OCI-LY1 (cell line): Measurements from ENCODE around the gene AKR7A2.

Source experiments
- CTCF ChIP-seq: fragments of 200-600 bp; sonication (generic), shearing (Covaris generic); IDR thresholded peaks from 2 replicates; pipeline ENCODE4 v1.5.1; 2017; ENCODE audit warnings: mild to moderate bottlenecking, antibody characterized with exemption, low read length, moderate library complexity, mixed read lengths
- EZH2 ChIP-seq: fragments of 200-600 bp; sonication (generic), shearing (Covaris generic); IDR thresholded peaks from 2 replicates; pipeline ENCODE4 v1.8.0; 2017; ENCODE audit warnings: borderline replicate concordance, mixed run types, mild to moderate bottlenecking, antibody characterized with exemption, low read length, moderate library complexity, mixed read lengths

- TF ChIP-seq CTCF (no peak), EZH2 (no peak)
These were observed 27.4 kb upstream of the AKR7A2 start for GRCh38 chr1:19339214-19339861.
